Trophoblast cell (in vitro differentiated cells and primary cell): Measurements from ENCODE around the gene PRR16.
"Not testable (repeated sequence)": the region's sequence is repeated elsewhere in the genome, so short reads cannot be mapped to it uniquely, and the experiment has no call there.

Experiments used
- DNase-seq, 2 donors: peaks; one replicate each; pipeline ENCODE4 v3.0.0-alpha.2; 2016
- H2AFZ ChIP-seq: 2 replicates; pipeline ENCODE4 v1.6.1; 2013; ENCODE audit warnings: low read length, moderate library complexity, mild to moderate bottlenecking; ENCODE audit not compliant: insufficient read depth, poor library complexity
- H2AK5ac ChIP-seq: 2 replicates; pipeline ENCODE4 v1.6.1; 2013; ENCODE audit warnings: mild to moderate bottlenecking, low read length
- H2BK120ac ChIP-seq: 2 replicates; pipeline ENCODE4 v1.6.1; 2013; ENCODE audit warnings: low read length, mild to moderate bottlenecking, moderate library complexity; ENCODE audit not compliant: insufficient read depth, poor library complexity
- H2BK12ac ChIP-seq: 2 replicates; pipeline ENCODE4 v1.6.1; 2013; ENCODE audit warnings: mild to moderate bottlenecking, low read length, moderate library complexity
- H2BK5ac ChIP-seq: 2 replicates; pipeline ENCODE4 v1.6.1; 2013; ENCODE audit warnings: low read length, low read depth, moderate library complexity, mild to moderate bottlenecking; ENCODE audit not compliant: poor library complexity
- H3K14ac ChIP-seq: 2 replicates; pipeline ENCODE4 v1.6.1; 2013; ENCODE audit warnings: mild to moderate bottlenecking, low read length
- H3K18ac ChIP-seq: 2 replicates; pipeline ENCODE4 v1.6.1; 2013; ENCODE audit warnings: mild to moderate bottlenecking, low read length
- H3K23ac ChIP-seq: 2 replicates; pipeline ENCODE4 v1.6.1; 2013; ENCODE audit warnings: low read length
- H3K27ac ChIP-seq: 2 replicates; pipeline ENCODE4 v1.5.1; 2013; ENCODE audit warnings: low read depth, mild to moderate bottlenecking, inconsistent platforms, low read length, moderate library complexity
- H3K27me3 ChIP-seq: 2 replicates; pipeline ENCODE4 v1.6.1; 2013; ENCODE audit warnings: inconsistent platforms, mild to moderate bottlenecking, low read length, moderate library complexity; ENCODE audit not compliant: insufficient read depth
- H3K36me3 ChIP-seq, 2 experiments: 1 replicate in 1 of 2; 2 replicates in 1 of 2; pipeline ENCODE4 v1.6.1; 2013; ENCODE audit warnings: low read length in 2 of 2, mild to moderate bottlenecking in 2 of 2, moderate library complexity in 1 of 2; ENCODE audit not compliant: insufficient read depth in 2 of 2, control insufficient read depth in 1 of 2
- H3K4ac ChIP-seq: 2 replicates; pipeline ENCODE4 v1.6.1; 2013; ENCODE audit warnings: low read depth, mild to moderate bottlenecking, low read length, moderate library complexity
- H3K4me1 ChIP-seq, 2 experiments: 1 replicate in 1 of 2; 2 replicates in 1 of 2; pipeline ENCODE4 v1.6.1; 2013; ENCODE audit warnings: low read length in 2 of 2, mild to moderate bottlenecking in 2 of 2, moderate library complexity in 1 of 2; ENCODE audit not compliant: insufficient read depth in 2 of 2, control insufficient read depth in 1 of 2
- H3K4me2 ChIP-seq: 2 replicates; pipeline ENCODE4 v1.6.1; 2013; ENCODE audit warnings: inconsistent platforms, mild to moderate bottlenecking, low read length, moderate library complexity
- H3K4me3 ChIP-seq: 2 replicates; pipeline ENCODE4 v1.5.1; 2013; ENCODE audit warnings: mild to moderate bottlenecking, low read depth, low read length, inconsistent platforms
- H3K79me1 ChIP-seq: one replicate; pipeline ENCODE4 v1.6.1; 2013; ENCODE audit warnings: low read length
- H3K79me2 ChIP-seq: 2 replicates; pipeline ENCODE4 v1.6.1; 2013; ENCODE audit warnings: low read length, mild to moderate bottlenecking; ENCODE audit not compliant: control insufficient read depth, insufficient read depth, poor library complexity
- H3K9ac ChIP-seq: 2 replicates; pipeline ENCODE4 v1.6.1; 2013; ENCODE audit warnings: mild to moderate bottlenecking, low read length
- H3K9me3 ChIP-seq: 2 replicates; pipeline ENCODE4 v1.6.1; 2013; ENCODE audit warnings: low read depth, mild to moderate bottlenecking, control low read depth, inconsistent platforms, low read length; ENCODE audit not compliant: insufficient read depth
- H4K12ac ChIP-seq: 2 replicates; pipeline ENCODE4 v1.6.1; 2013; ENCODE audit warnings: low read depth, mild to moderate bottlenecking, low read length, moderate library complexity
- H4K8ac ChIP-seq: 2 replicates; pipeline ENCODE4 v1.6.1; 2013; ENCODE audit warnings: low read depth, mild to moderate bottlenecking, low read length, moderate library complexity
- H4K91ac ChIP-seq: one replicate; pipeline ENCODE4 v1.6.1; 2013; ENCODE audit warnings: low read depth, mild to moderate bottlenecking, low read length, moderate library complexity
- WGBS: extraction: QIAGEN DNeasy Blood & Tissue Kit; methylation state at CpG from one replicate; pipeline ENCODE4 v1.1.7; 2013; ENCODE audit warnings: missing lambda C conversion rate; ENCODE audit not compliant: insufficient read length, insufficient coverage; ENCODE audit errors: extremely low coverage; 5-methylcytosine and 5-hydroxymethylcytosine counted together

Gene PRR16

DNA sequence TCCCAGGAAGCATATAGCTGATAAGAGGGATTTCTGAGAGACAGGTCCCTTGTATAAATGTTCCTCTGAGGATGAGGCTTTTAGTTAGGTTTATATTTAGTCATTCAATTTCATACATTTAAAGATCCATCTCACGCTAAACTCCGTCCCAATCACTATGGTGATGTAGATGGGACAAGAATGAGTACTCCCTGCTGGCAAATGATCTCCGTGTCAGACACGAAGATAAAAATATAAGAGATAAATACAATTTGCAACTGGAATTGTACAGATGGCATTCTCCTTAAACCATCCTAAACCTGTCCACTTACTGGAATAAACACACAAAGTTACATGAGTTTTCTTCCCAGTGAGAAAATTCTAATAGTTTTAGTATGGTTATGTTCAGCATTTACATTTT is 233.0 kb downstream of the PRR16 start:
- Histone ChIP-seq H4K12ac (no peak overlapping the region), H3K4me1 (no peaks in the 10 kb centered on the region), H3K79me1 (no peaks in the 10 kb centered on the region), H3K23ac (no peak overlapping the region), H2AFZ (no peak overlapping the region), H2BK120ac (no peak overlapping the region), H3K4ac (no peak overlapping the region), H2BK12ac (no peak overlapping the region), H3K14ac (no peak overlapping the region), H3K9me3 (no peaks in the 10 kb centered on the region), H3K9ac (no peak overlapping the region), H3K18ac (no peak overlapping the region), H3K36me3 (no peaks in the 10 kb centered on the region), H2BK5ac (no peak overlapping the region), H3K79me2 (no peaks in the 10 kb centered on the region), H4K8ac (no peak overlapping the region), H4K91ac (no peak overlapping the region), H3K27me3 (no peaks in the 10 kb centered on the region), H3K4me3 (no peak overlapping the region), H2AK5ac (no peak overlapping the region), H3K27ac (no peak overlapping the region), H3K4me2 (no peak overlapping the region)
- no peak for DNase-seq
- whole genome bisulfite sequencing: no CpG with 5 or more reads among the region's 4 CpGs

GRCh38 chr5:120697670-120698327 is 233.7 kb downstream of the PRR16 start:
- H3K4me1 ChIP-seq, H3K36me3 ChIP-seq, H3K9me3 ChIP-seq, DNase-seq, H4K91ac ChIP-seq, H3K9ac ChIP-seq, H3K4ac ChIP-seq, H2AK5ac ChIP-seq, H3K23ac ChIP-seq, H2BK12ac ChIP-seq, H3K18ac ChIP-seq, H3K79me1 ChIP-seq, H3K4me3 ChIP-seq, H3K4me2 ChIP-seq, H3K79me2 ChIP-seq, H3K27ac ChIP-seq, H2AFZ ChIP-seq, H3K14ac ChIP-seq, H4K12ac ChIP-seq, H4K8ac ChIP-seq, H2BK120ac ChIP-seq, H3K27me3 ChIP-seq, H2BK5ac ChIP-seq: not testable (repeated sequence)
- WGBS: no CpG with 5 or more reads among the region's 13 CpGs

DNA sequence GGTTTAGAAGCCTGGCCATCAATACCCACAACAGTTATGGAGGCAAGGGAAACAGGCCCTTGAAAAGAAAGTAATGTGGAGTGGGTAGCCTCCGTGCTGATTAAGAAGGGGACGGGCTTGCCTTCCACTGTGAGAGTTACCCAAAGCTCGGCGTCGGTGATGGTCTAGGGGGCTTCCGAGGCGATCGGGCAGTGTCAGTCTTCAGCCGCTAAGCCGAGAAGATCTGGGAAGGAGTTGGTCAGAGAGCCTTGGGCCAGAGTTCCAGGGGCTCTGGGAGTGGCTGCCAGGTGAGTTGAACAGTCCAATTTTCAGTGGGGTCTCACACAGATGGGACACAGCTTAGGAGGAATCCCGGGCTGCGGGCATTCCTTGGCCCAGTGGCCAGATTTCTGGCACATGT is 236.6 kb downstream of the PRR16 start:
- H2BK120ac ChIP-seq, H3K4me3 ChIP-seq, H3K27me3 ChIP-seq, H3K27ac ChIP-seq, H3K18ac ChIP-seq, H3K79me1 ChIP-seq, H3K4ac ChIP-seq, H2BK5ac ChIP-seq, H3K79me2 ChIP-seq, H3K9me3 ChIP-seq, H3K4me2 ChIP-seq, H3K9ac ChIP-seq, H4K91ac ChIP-seq, H4K8ac ChIP-seq, H2BK12ac ChIP-seq, H4K12ac ChIP-seq, H3K23ac ChIP-seq, H2AK5ac ChIP-seq, H3K14ac ChIP-seq, H3K4me1 ChIP-seq, H3K36me3 ChIP-seq, DNase-seq, H2AFZ ChIP-seq: not testable (repeated sequence)
- WGBS: no CpG with 5 or more reads among the region's 12 CpGs

GRCh38 chr5:120702817-120703538 is 238.9 kb downstream of the PRR16 start:
- H4K91ac ChIP-seq, H3K14ac ChIP-seq, H2BK120ac ChIP-seq, H3K18ac ChIP-seq, H4K12ac ChIP-seq, H3K27ac ChIP-seq, H3K27me3 ChIP-seq, H3K79me1 ChIP-seq, H3K36me3 ChIP-seq, H2BK5ac ChIP-seq, H3K9ac ChIP-seq, H3K23ac ChIP-seq, H2BK12ac ChIP-seq, H3K4me3 ChIP-seq, H2AFZ ChIP-seq, H2AK5ac ChIP-seq, H3K4me2 ChIP-seq, DNase-seq, H3K4ac ChIP-seq, H3K79me2 ChIP-seq, H4K8ac ChIP-seq, H3K9me3 ChIP-seq, H3K4me1 ChIP-seq: not testable (repeated sequence)
- WGBS: no CpG with 5 or more reads among the region's 16 CpGs
